Ecto neural progenitor cell (in vitro differentiated cells): Measurements from ENCODE around the gene PUM1.
"Not testable (repeated sequence)": the region's sequence is repeated elsewhere in the genome, so short reads cannot be mapped to it uniquely, and the experiment has no call there.

Experiments
- DNase-seq: peaks from one replicate; pipeline ENCODE4 v3.0.0-alpha.2; 2018; ENCODE audit warnings: low spot score

Gene PUM1

GRCh38 chr1:30964706-30965105, 100.8 kb downstream of the PUM1 start:
- no peak for DNase-seq

- DNase-seq: no peak
Observed at GRCh38 chr1:30962609-30963508, 102.7 kb downstream of the PUM1 start.

- no peak for DNase-seq
Observed at GRCh38 chr1:30957560-30958222, 107.8 kb downstream of the PUM1 start.

- no peak for DNase-seq
Observed at GRCh38 chr1:30955448-30956015, 110.0 kb downstream of the PUM1 start.

GRCh38 chr1:30953685-30954084, 111.8 kb downstream of the PUM1 start:
- DNase-seq: no peak

GRCh38 chr1:30952098-30952497, 113.4 kb downstream of the PUM1 start:
- no peak for DNase-seq

- no peak for DNase-seq
Observed at GRCh38 chr1:30950700-30951099, 114.8 kb downstream of the PUM1 start.

- no peak for DNase-seq
Observed at GRCh38 chr1:30950053-30950452, 115.5 kb downstream of the PUM1 start.

- DNase-seq: not testable (repeated sequence)
Observed at GRCh38 chr1:30949487-30949838, 116.1 kb downstream of the PUM1 start.

GRCh38 chr1:30948813-30949486, 116.6 kb downstream of the PUM1 start:
- DNase-seq: not testable (repeated sequence)

GRCh38 chr1:30948278-30948677, 117.2 kb downstream of the PUM1 start:
- DNase-seq: no peak

GRCh38 chr1:30947212-30947611, 118.3 kb downstream of the PUM1 start:
- DNase-seq: no peak

- no peak for DNase-seq
Observed at GRCh38 chr1:30942326-30942963, 123.1 kb downstream of the PUM1 start.

- DNase-seq: no peak
Observed at GRCh38 chr1:30940541-30940940, 125.0 kb downstream of the PUM1 start.

- no peak for DNase-seq
Observed at GRCh38 chr1:30936541-30937171, 128.9 kb downstream of the PUM1 start.

- DNase-seq: not testable (repeated sequence)
Observed at GRCh38 chr1:30935758-30936157, 129.8 kb downstream of the PUM1 start.

- DNase-seq: no peak
Observed at GRCh38 chr1:30934613-30935012, 130.9 kb downstream of the PUM1 start.

- DNase-seq: no peak
Observed at GRCh38 chr1:30933874-30934252, 131.7 kb downstream of the PUM1 start.

- DNase-seq: no peak
Observed at GRCh38 chr1:30930631-30931173, 134.8 kb downstream of the PUM1 start.

- DNase-seq: no peak
Observed at GRCh38 chr1:30929944-30930525, 135.5 kb downstream of the PUM1 start.
